ENCODE data around the gene CPA5. TPM values are rescaled to one million over a fixed set of nuclear protein-coding genes. Genes with fewer than 3 reads are reported as not detected.

Gene CPA5
- total RNA-seq, 1 experiment from 2014 or later, result not detected

GRCh38 chr7:130349911-130350782, 5.5 kb downstream of the CPA5 start:
- no peak overlapping the region for H2BK120ac ChIP-seq (ENCODE audit: low read depth, low read length, poor library complexity, severe bottlenecking)
- H3K14ac ChIP-seq (ENCODE audit: insufficient read depth, low read length), result no peak overlapping the region
- no peak overlapping the region for H3K18ac ChIP-seq (ENCODE audit: insufficient read length, low read depth, low read length)
- DNase-seq, result no peak
- H2BK20ac ChIP-seq (ENCODE audit: low read depth, low read length, poor library complexity, severe bottlenecking), result no peak overlapping the region
- no peak overlapping the region for H3K27ac ChIP-seq (ENCODE audit: insufficient read length, low read depth, low read length)
- H3K4me1 Mint-ChIP-seq, result peaks cover 42 to 53% of the 10 kb centered on the region in 2 experiments
- H3K9me3 Mint-ChIP-seq, result no peaks in the 10 kb centered on the region
- H4K8ac ChIP-seq (replicated peaks; ENCODE audit: insufficient read length, low read depth, low read length), result no peak overlapping the region
- H3K36me3 Mint-ChIP-seq (ENCODE audit: insufficient read depth in 1 of 3, low read depth in 3 of 3), result no peaks in the 10 kb centered on the region
- no peaks in the 10 kb centered on the region for H3K9me3 ChIP-seq (ENCODE audit: control insufficient read depth, low read depth, low read length)
- no peaks in the 10 kb centered on the region for H3K79me2 ChIP-seq (ENCODE audit: insufficient read depth, low read length)
- no peaks in the 10 kb centered on the region for H3K79me1 ChIP-seq (ENCODE audit: insufficient read depth, low read depth, low read length, poor library complexity, severe bottlenecking)
- no peak overlapping the region for H2BK12ac ChIP-seq (ENCODE audit: insufficient read length, low read depth, low read length)
- no peaks in the 10 kb centered on the region for H3K23me2 ChIP-seq (ENCODE audit: insufficient read length, low read depth, low read length, poor library complexity, severe bottlenecking)
- no peaks in the 10 kb centered on the region for H4K20me1 ChIP-seq (ENCODE audit: control insufficient read depth, insufficient read depth, insufficient read length)
- H3K4me3 Mint-ChIP-seq, result no peak overlapping the region; a peak in 1 of 5 replicates
- peaks cover 7% of the 10 kb centered on the region for H3K4me1 ChIP-seq (ENCODE audit: insufficient read depth, low read length)
- H4K91ac ChIP-seq (ENCODE audit: insufficient read length, low read depth, low read length), result no peak overlapping the region
- WGBS (ENCODE audit: extremely low coverage, insufficient read length, low lambda C conversion rate), result no CpG with 5 or more reads among the region's 16 CpGs
- no peak overlapping the region for H3K23ac ChIP-seq (ENCODE audit: insufficient read length, low read depth, low read length)
- H3T11ph ChIP-seq (ENCODE audit: low read length), result no peak overlapping the region
- no peak overlapping the region; a peak in 1 of 7 replicates for H3K27ac Mint-ChIP-seq
- TF ChIP-seq CTCF (conservative IDR thresholded peaks at IDR 0.05), result no peak
- no peak overlapping the region for H3K4ac ChIP-seq (ENCODE audit: low read depth, low read length)
- H3K4me2 ChIP-seq (ENCODE audit: insufficient read depth, insufficient read length, low read length), result no peak overlapping the region
- H2BK5ac ChIP-seq (ENCODE audit: insufficient read length, low read length), result no peak overlapping the region
- no peaks in the 10 kb centered on the region for H3K27me3 ChIP-seq (ENCODE audit: insufficient read depth, low read length)
- no peak overlapping the region for H2AFZ ChIP-seq (ENCODE audit: low read length)
- no peak overlapping the region for H3K56ac ChIP-seq (ENCODE audit: insufficient read length, low read depth, low read length)
- H3K9ac ChIP-seq (ENCODE audit: extremely low read depth, insufficient read length, low read length), result no peak overlapping the region
- no peak overlapping the region for H4K5ac ChIP-seq (ENCODE audit: insufficient read length, low read depth, low read length)
- H2BK15ac ChIP-seq (ENCODE audit: low read depth, low read length), result no peak overlapping the region
- peaks cover 5% of the 10 kb centered on the region for H3K27me3 Mint-ChIP-seq (ENCODE audit: low read depth)
- no peak overlapping the region for H2AK5ac ChIP-seq (ENCODE audit: insufficient read length, low read length)
